K562 (cell line): ENCODE data around the gene SPTLC2. TPM values are rescaled to one million over a fixed set of nuclear protein-coding genes. Genes with fewer than 3 reads are reported as not detected.

Source experiments
- ATAC-seq: fragments of 200-7000 bp; cut with Tn5 transposase; 3 replicates; pipeline ENCODE4 v1.9.1; 2020; ENCODE audit warnings: moderate library complexity
- BruUV-seq: library from RNA; stranded (reverse); fragments of 400-500 nt; replicated peaks from 2 replicates; lab custom pipeline; 2021; lab: Mats Ljungman, UMichigan
- CTCF ChIA-PET: fragments of 300-600 bp; formaldehyde crosslinking; extraction: SDS; loops from one replicate; lab custom pipeline; 2021; ENCODE audit warnings: low intra/inter-chr PET ratio; lab: Yijun Ruan, JAX
- POLR2A ChIA-PET: fragments of 300-600, 350-650 bp; sonication (Branson Sonifier 250); formaldehyde crosslinking; extraction: SDS; loops from one replicate; lab custom pipeline; 2021; ENCODE audit warnings: antibody characterized with exemption, inconsistent platforms; lab: Yijun Ruan, JAX
- DNase-seq, 4 experiments: peaks; one replicate each; pipeline versions ENCODE4 v3.0.0 to v3.0.0-alpha.2; 2011 to 2018; ENCODE audit warnings: low spot score in 3 of 4, mixed read lengths in 3 of 4; ENCODE audit errors: extremely low read depth in 1 of 4
- FAIRE-seq: peaks from 2 replicates; lab custom pipeline; 2011; peaks lifted over from hg19 to GRCh38; lab: Jason Lieb, UNC
- H2AFZ ChIP-seq: 2 replicates; pipeline ENCODE4 v1.6.0; 2011; ENCODE audit warnings: low read depth, low read length, control low read depth, inconsistent platforms
- H3K27ac ChIP-seq: fragments of 200-600 bp; 3 replicates; pipeline ENCODE4 v1.8.0; 2011; ENCODE audit warnings: low read depth, mild to moderate bottlenecking, control low read depth, inconsistent platforms, low read length, moderate library complexity, mixed read lengths; ENCODE audit errors: extremely low read depth
- H3K27me3 ChIP-seq, 2 experiments: fragments of 300-600 bp in 1 of 2; 2 replicates in 1 of 2; 3 replicates in 1 of 2; pipeline versions ENCODE4 v1.6.0 to v1.8.0; 2011; ENCODE audit warnings: inconsistent platforms in 2 of 2, low read length in 2 of 2, mild to moderate bottlenecking in 1 of 2, mixed read lengths in 1 of 2, moderate library complexity in 1 of 2; ENCODE audit not compliant: control insufficient read depth in 2 of 2, insufficient read depth in 2 of 2
- H3K36me3 ChIP-seq: fragments of 300-600 bp; 3 replicates; pipeline ENCODE4 v1.8.0; 2011; ENCODE audit warnings: mild to moderate bottlenecking, low read length, inconsistent platforms; ENCODE audit not compliant: control insufficient read depth, insufficient read depth
- H3K4me1 ChIP-seq, 2 experiments: fragments of 200-600 bp in 1 of 2; replicated peaks in 1 of 2; 2 replicates in 1 of 2; 3 replicates in 1 of 2; pipeline versions ENCODE4 v1.5.1 to v1.8.0; 2011; ENCODE audit warnings: inconsistent platforms in 2 of 2, low read length in 2 of 2, mild to moderate bottlenecking in 1 of 2, mixed read lengths in 1 of 2, moderate library complexity in 1 of 2; ENCODE audit not compliant: control insufficient read depth in 2 of 2, insufficient read depth in 2 of 2
- H3K4me2 ChIP-seq: 2 replicates; pipeline ENCODE4 v1.6.1; 2011; ENCODE audit warnings: low read length, control low read depth, inconsistent platforms, mixed read lengths; ENCODE audit not compliant: insufficient read depth
- H3K4me3 ChIP-seq: fragments of 200-600 bp; sonication (generic), shearing (Covaris generic); 2 replicates; pipeline ENCODE4 v1.5.1; 2016; ENCODE audit warnings: control low read depth, inconsistent platforms
- H3K79me2 ChIP-seq: fragments of 200-600 bp; 3 replicates; pipeline ENCODE4 v1.8.0; 2011; ENCODE audit warnings: low read length, inconsistent platforms; ENCODE audit not compliant: control insufficient read depth, insufficient read depth
- H3K9ac ChIP-seq, 2 experiments: 2 replicates each; pipeline versions ENCODE4 v1.6.0 to v1.6.1; 2011; ENCODE audit warnings: low read depth in 2 of 2, low read length in 2 of 2, control low read depth in 1 of 2, inconsistent platforms in 1 of 2, mild to moderate bottlenecking in 1 of 2, mixed read lengths in 1 of 2; ENCODE audit not compliant: insufficient read depth in 1 of 2
- H3K9me1 ChIP-seq: one replicate; pipeline ENCODE4 v1.6.0; 2011; ENCODE audit warnings: inconsistent platforms, mild to moderate bottlenecking, low read length, moderate library complexity; ENCODE audit not compliant: control insufficient read depth, insufficient read depth
- H3K9me3 ChIP-seq: replicated peaks from 2 replicates; pipeline ENCODE4 v1.5.1; 2011; ENCODE audit warnings: low read depth, low read length, inconsistent platforms; ENCODE audit not compliant: control insufficient read depth, insufficient read depth
- H4K20me1 ChIP-seq: replicated peaks from 2 replicates; pipeline ENCODE4 v1.6.1; 2011; ENCODE audit warnings: low read length, inconsistent platforms, mixed read lengths; ENCODE audit not compliant: control insufficient read depth, insufficient read depth
- BRD9 ChIP-seq: fragments of 450-650 bp; IDR thresholded peaks from 2 replicates; pipeline ENCODE4 v1.6.1; 2018; ENCODE audit warnings: low read depth; ENCODE audit not compliant: partially characterized antibody
- CBX8 ChIP-seq: fragments of 200-600 bp; sonication (generic); IDR thresholded peaks from 2 replicates; pipeline ENCODE4 v1.6.1; 2012; ENCODE audit warnings: borderline replicate concordance, mixed run types, low read depth, mild to moderate bottlenecking, moderate library complexity, mixed read lengths, low read length, control low read depth, inconsistent platforms; ENCODE audit not compliant: poor library complexity, severe bottlenecking; ENCODE audit errors: extremely low read depth
- HMGN3 ChIP-seq: IDR thresholded peaks from 2 replicates; pipeline ENCODE4 v1.6.1; 2011; ENCODE audit warnings: borderline replicate concordance, low read depth, mild to moderate bottlenecking, mixed read lengths, low read length; ENCODE audit not compliant: insufficient read length; ENCODE audit errors: extremely low read depth
- KLF6 ChIP-seq: fragments of 250-450 bp; sonication (Bioruptor Pico); IDR thresholded peaks from 2 replicates; pipeline ENCODE4 v1.4.0; 2020; ENCODE audit warnings: mild to moderate bottlenecking, moderate library complexity, borderline replicate concordance
- MEF2A ChIP-seq: IDR thresholded peaks from 2 replicates; pipeline ENCODE4 v1.6.1; 2011; ENCODE audit warnings: low read depth, mild to moderate bottlenecking, low read length, moderate library complexity; ENCODE audit not compliant: control insufficient read depth
- NFIX ChIP-seq: fragments of 250-450 bp; sonication (Bioruptor Pico); IDR thresholded peaks from 2 replicates; pipeline ENCODE4 v1.4.0; 2020; ENCODE audit warnings: low read depth, mild to moderate bottlenecking, moderate library complexity
- NONO ChIP-seq, 2 experiments: fragments of 200-400 bp in 1 of 2; fragments of 450-650 bp in 1 of 2; formaldehyde crosslinking in 1 of 2; IDR thresholded peaks; 2 replicates each; pipeline ENCODE4 v1.6.1; 2017; ENCODE audit warnings: low read depth in 2 of 2, mild to moderate bottlenecking in 2 of 2, moderate library complexity in 2 of 2, low read length in 1 of 2
- SMAD1 ChIP-seq: fragments of 150-350 bp; IDR thresholded peaks from 2 replicates; pipeline ENCODE4 v1.6.1; 2014; ENCODE audit warnings: low read length, low read depth; ENCODE audit not compliant: partially characterized antibody
- ZNF583 ChIP-seq: fragments of 250-450 bp; sonication (Bioruptor Pico); IDR thresholded peaks from 2 replicates; pipeline ENCODE4 v1.4.0; 2020
- ZSCAN29 ChIP-seq: fragments of 450-650 bp; IDR thresholded peaks from 2 replicates; pipeline ENCODE4 v1.6.1; 2017
- WGBS: fragments of 100-300 bp; shearing (Covaris generic); methylation state at CpG from one replicate; pipeline ENCODE4 v1.1.6; 2016; ENCODE audit warnings: low coverage, mixed read lengths; ENCODE audit not compliant: insufficient coverage; ENCODE audit errors: missing lambda C conversion rate; 5-methylcytosine and 5-hydroxymethylcytosine counted together
- in situ Hi-C: fragments of 300-500 bp; cut with MboI; formaldehyde crosslinking; loops from 4 replicates; pipeline ENCODE4 v1.15.0; 2018; ENCODE audit warnings: inconsistent platforms, mixed read lengths
- intact Hi-C: fragments of 100-400 bp; cut with micrococcal nuclease; formaldehyde crosslinking; loops from 2 replicates; pipeline ENCODE4 v1.14.2; 2022
- polyA plus RNA-seq, 8 experiments: library from polyadenylated mRNA; depleted of rRNA in 4 of 8; stranded (reverse) in 5 of 8; unstranded in 3 of 8; fragments of >200 nt; fragmentation: Nextera tagmentation in 2 of 8; fragmentation: Illumina TruSeq in 1 of 8; extraction: Ambion mirVana in 2 of 8; extraction: Trizol in 1 of 8; gene quantifications; 2 replicates each; pipeline versions ENCODE4 v1.2.1 to v1.2.3, GENCODE V29; 2011 to 2014; ENCODE audit warnings: inconsistent platforms in 1 of 8, missing spikeins in 1 of 8
- total RNA-seq, 7 experiments: library from RNA; depleted of rRNA in 6 of 7; stranded (reverse); fragments of >200 nt in 6 of 7; fragmentation: Illumina TruSeq in 2 of 7; extraction: Trizol in 2 of 7; gene quantifications; 2 replicates each; pipeline versions ENCODE4 v1.2.1 to v1.2.3, GENCODE V29; 2011 to 2021; ENCODE audit warnings: low replicate concordance in 1 of 7

Gene SPTLC2
- total and polyA plus RNA-seq, 9 of the 15 experiments (the other 6 are each of a cell fraction or from before 2014, with no cell fraction given) = 4.5 to 30.4 (median 14.0) TPM

GRCh38 chr14:77622366-77622961 lies 6.0 kb upstream of the SPTLC2 start:
- CTCF ChIA-PET = no interaction called here
- Histone ChIP-seq H4K20me1 (no peaks in the 10 kb centered on the region), H3K27me3 (no peaks in the 10 kb centered on the region)
- TF ChIP-seq KLF6 (CRISPR knock-in tag) (no peak), SMAD1 (no peak), BRD9 (no peak), ZNF583 (CRISPR knock-in tag) (no peak), NFIX (no peak), CBX8 (no peak), MEF2A (no peak), NONO (IDR thresholded peaks at IDR 0.05; ENCODE audit: low read depth in 2 of 2, low read length in 1 of 2) (no peak), HMGN3 (no peak), ZSCAN29 (no peak)
- TF ChIP-seq, all 486 proteins: peak for 0
- POLR2A ChIA-PET = interaction anchor here (0.6 kb wide), 1 partner anchor 261 kb away, joined by 3 read pairs; no protein-coding TSS in a partner anchor
- intact Hi-C loops (no loop called here), in situ Hi-C loops (no loop called here)
- BruUV-seq = no TSS peak
- no peak overlapping the region for H3K9ac ChIP-seq
- no peak for ATAC-seq
- no peaks in the 10 kb centered on the region for H3K79me2 ChIP-seq
- no peaks in the 10 kb centered on the region for H3K9me3 ChIP-seq
- no peak for FAIRE-seq
- no peak overlapping the region for H3K4me2 ChIP-seq
- H3K4me3 ChIP-seq = no peak overlapping the region
- H3K36me3 ChIP-seq = no peaks in the 10 kb centered on the region
- no peak for DNase-seq
- WGBS = 17% methylated on average over 1 of the region's 1 CpG
- H3K9me1 ChIP-seq = no peaks in the 10 kb centered on the region
- H3K4me1 ChIP-seq = no peaks in the 10 kb centered on the region; a peak in 1 of 5 replicates
- no peak overlapping the region for H3K27ac ChIP-seq
- no peak overlapping the region for H2AFZ ChIP-seq
